SK-N-SH (cell line): ENCODE data around the gene LINGO3. TPM values are rescaled to one million over a fixed set of nuclear protein-coding genes. Genes with fewer than 3 reads are reported as not detected.

ENCODE experiments used
- CTCF ChIA-PET: fragments of 300-600, 350-600 bp; formaldehyde crosslinking; extraction: SDS; loops from one replicate; lab custom pipeline; 2021; lab: Yijun Ruan, JAX
- POLR2A ChIA-PET: fragments of 350-600 bp; sonication (Branson Sonifier 250); formaldehyde crosslinking; extraction: SDS; loops from one replicate; lab custom pipeline; 2020; ENCODE audit warnings: antibody characterized with exemption, inconsistent platforms; lab: Yijun Ruan, JAX
- DNase-seq: peaks from one replicate; pipeline ENCODE4 v3.0.0; 2012
- H2AFZ ChIP-seq: fragments of 200-600 bp; sonication (generic); 2 replicates; pipeline ENCODE4 v1.8.1; 2016; ENCODE audit warnings: antibody characterized with exemption, mild to moderate bottlenecking, low read depth
- H3F3A ChIP-seq: fragments of 200-600 bp; sonication (generic); replicated peaks from 2 replicates; pipeline ENCODE3; 2016; ENCODE audit warnings: antibody characterized with exemption, mild to moderate bottlenecking; ENCODE audit not compliant: insufficient read depth
- H3K27ac ChIP-seq, 2 experiments: fragments of 200-500 bp in 1 of 2; fragments of 200-600 bp in 1 of 2; sonication (Bioruptor generic) in 1 of 2; sonication (generic), shearing (Covaris generic) in 1 of 2; 2 replicates each; pipeline versions ENCODE4 v1.5.1 to v1.6.1; 2014 to 2016; ENCODE audit warnings: low read depth in 2 of 2, inconsistent platforms in 1 of 2, low read length in 1 of 2, mild to moderate bottlenecking in 1 of 2, mixed read lengths in 1 of 2
- H3K27me3 ChIP-seq: fragments of 200-600 bp; sonication (generic), shearing (Covaris generic); 2 replicates; pipeline ENCODE4 v1.6.1; 2016; ENCODE audit warnings: mixed run types; ENCODE audit not compliant: insufficient read depth
- H3K36me3 ChIP-seq, 2 experiments: fragments of 200-500 bp in 1 of 2; fragments of 200-600 bp in 1 of 2; sonication (Bioruptor generic) in 1 of 2; sonication (generic) in 1 of 2; replicated peaks in 1 of 2; 2 replicates each; pipeline versions ENCODE3 to v1.5.1; 2014 to 2016; ENCODE audit warnings: low read length in 1 of 2, mild to moderate bottlenecking in 1 of 2; ENCODE audit not compliant: insufficient read depth in 2 of 2, control insufficient read depth in 1 of 2
- H3K4me1 ChIP-seq, 2 experiments: fragments of 200-500 bp in 1 of 2; fragments of 200-600 bp in 1 of 2; sonication (Bioruptor generic) in 1 of 2; sonication (generic), shearing (Covaris generic) in 1 of 2; 2 replicates each; pipeline versions ENCODE4 v1.5.1 to v1.6.1; 2014 to 2016; ENCODE audit warnings: low read depth in 1 of 2, low read length in 1 of 2, mixed run types in 1 of 2; ENCODE audit not compliant: insufficient read depth in 2 of 2, control insufficient read depth in 1 of 2
- H3K4me2 ChIP-seq: fragments of 200-600 bp; sonication (generic), shearing (Covaris generic); 2 replicates; pipeline ENCODE4 v1.6.1; 2017; ENCODE audit warnings: mixed run types
- H3K4me3 ChIP-seq, 2 experiments: fragments of 200-500 bp in 1 of 2; fragments of 200-600 bp in 1 of 2; sonication (Bioruptor generic) in 1 of 2; sonication (generic), shearing (Covaris generic) in 1 of 2; 2 replicates each; pipeline versions ENCODE4 v1.5.1 to v1.8.1; 2014 to 2016; ENCODE audit warnings: low read depth in 2 of 2, inconsistent platforms in 1 of 2, low read length in 1 of 2, mild to moderate bottlenecking in 1 of 2, mixed read lengths in 1 of 2, moderate library complexity in 1 of 2
- H3K79me2 ChIP-seq: fragments of 200-600 bp; sonication (generic); 2 replicates; pipeline ENCODE4 v1.8.1; 2017; ENCODE audit warnings: mild to moderate bottlenecking; ENCODE audit not compliant: insufficient read depth
- H3K9ac ChIP-seq: fragments of 200-600 bp; sonication (generic); 2 replicates; pipeline ENCODE4 v1.6.1; 2017; ENCODE audit warnings: mixed run types
- H3K9me2 ChIP-seq: fragments of 200-600 bp; sonication (generic); 2 replicates; pipeline ENCODE4 v1.6.1; 2017; ENCODE audit warnings: mixed run types
- H3K9me3 ChIP-seq: fragments of 200-600 bp; sonication (generic); 2 replicates; pipeline ENCODE4 v1.6.1; 2017; ENCODE audit warnings: mixed run types, mild to moderate bottlenecking, moderate library complexity
- H4K20me1 ChIP-seq: fragments of 200-600 bp; sonication (generic); 2 replicates; pipeline ENCODE4 v1.6.1; 2017; ENCODE audit warnings: mild to moderate bottlenecking, mixed run types; ENCODE audit not compliant: insufficient read depth
- FOXJ3 ChIP-seq: sonication (generic); formaldehyde crosslinking; IDR thresholded peaks from 2 replicates; pipeline ENCODE4 v1.5.1; 2020; ENCODE audit warnings: mild to moderate bottlenecking, missing genetic modification reagents
- FOXM1 ChIP-seq: IDR thresholded peaks from 2 replicates; pipeline ENCODE4 v1.4.0; 2012; ENCODE audit warnings: low read depth, mild to moderate bottlenecking
- GABPA ChIP-seq: IDR thresholded peaks from 2 replicates; pipeline ENCODE4 v1.4.0; 2012; ENCODE audit warnings: low read depth, mild to moderate bottlenecking
- MXI1 ChIP-seq: IDR thresholded peaks from 2 replicates; pipeline ENCODE4 v1.6.1; 2012; ENCODE audit warnings: mild to moderate bottlenecking, low read depth, low read length, improper control_type of control experiment
- NFIC ChIP-seq: IDR thresholded peaks from 2 replicates; pipeline ENCODE4 v1.4.0; 2012; ENCODE audit warnings: borderline replicate concordance
- NRF1 ChIP-seq: IDR thresholded peaks from 2 replicates; pipeline ENCODE4 v1.6.1; 2012; ENCODE audit warnings: low read depth, mild to moderate bottlenecking, low read length
- RCOR1 ChIP-seq: fragments of 150-350 bp; IDR thresholded peaks from 2 replicates; pipeline ENCODE4 v1.6.1; 2017; ENCODE audit warnings: antibody characterized with exemption, low read length
- RFX5 ChIP-seq: IDR thresholded peaks from 2 replicates; pipeline ENCODE4 v1.6.1; 2012; ENCODE audit warnings: mild to moderate bottlenecking, improper control_type of control experiment, low read length
- RXRA ChIP-seq: IDR thresholded peaks from 2 replicates; pipeline ENCODE4 v1.4.0; 2012; ENCODE audit warnings: low read depth, mild to moderate bottlenecking, borderline replicate concordance
- SMC3 ChIP-seq: IDR thresholded peaks from 2 replicates; pipeline ENCODE4 v1.6.1; 2012; ENCODE audit warnings: low read depth, low read length, improper control_type of control experiment
- TAF1 ChIP-seq: IDR thresholded peaks from 2 replicates; pipeline ENCODE4 v1.6.1; 2012; ENCODE audit warnings: low read depth, mild to moderate bottlenecking, low read length, moderate library complexity, borderline replicate concordance
- TCF12 ChIP-seq: IDR thresholded peaks from 2 replicates; pipeline ENCODE4 v1.4.0; 2012
- YY1 ChIP-seq: IDR thresholded peaks from 2 replicates; pipeline ENCODE4 v1.4.0; 2012; ENCODE audit warnings: low read depth, mild to moderate bottlenecking
- WGBS: methylation state at CpG from one replicate; pipeline ENCODE4 v1.1.6; 2017; ENCODE audit warnings: low lambda C conversion rate; 5-methylcytosine and 5-hydroxymethylcytosine counted together
- polyA plus RNA-seq, 3 experiments: library from polyadenylated mRNA; depleted of rRNA; stranded (reverse); fragments of >200 nt; gene quantifications; 2 replicates each; pipeline ENCODE4 v1.2.3, GENCODE V29; 2012
- TF ChIP-seq, protein P1 (sequence below): IDR thresholded peaks from 2 replicates; pipeline ENCODE4 v1.4.0; 2012; ENCODE audit warnings: low read depth, borderline replicate concordance
- TF ChIP-seq, protein P2 (sequence below): fragments of 150-350 bp; IDR thresholded peaks from 2 replicates; pipeline ENCODE4 v1.6.1; 2016; ENCODE audit warnings: mild to moderate bottlenecking, low read depth, low read length
- TF ChIP-seq, protein P3 (sequence below): fragments of 200-600 bp; sonication (generic); IDR thresholded peaks from 2 replicates; pipeline ENCODE4 v1.6.1; 2017; ENCODE audit warnings: antibody characterized with exemption, mild to moderate bottlenecking, moderate library complexity
- TF ChIP-seq, protein P4 (sequence below): IDR thresholded peaks from 2 replicates; pipeline ENCODE4 v1.4.0; 2012; ENCODE audit warnings: low read depth
- TF ChIP-seq, protein P5 (sequence below): fragments of 150-350 bp; IDR thresholded peaks from 2 replicates; pipeline ENCODE4 v1.6.1; 2017; ENCODE audit warnings: antibody characterized with exemption, low read length, low read depth, borderline replicate concordance
- TF ChIP-seq, protein P6 (sequence below): IDR thresholded peaks from 2 replicates; pipeline ENCODE4 v1.6.1; 2012; ENCODE audit warnings: mild to moderate bottlenecking, low read depth, low read length, moderate library complexity
- TF ChIP-seq, protein P7 (sequence below): IDR thresholded peaks from 2 replicates; pipeline ENCODE4; 2012

The LINGO3 gene
- polyA plus RNA-seq, 1 of the 3 experiments (the other 2 are of a cell fraction) = not detected

DNA sequence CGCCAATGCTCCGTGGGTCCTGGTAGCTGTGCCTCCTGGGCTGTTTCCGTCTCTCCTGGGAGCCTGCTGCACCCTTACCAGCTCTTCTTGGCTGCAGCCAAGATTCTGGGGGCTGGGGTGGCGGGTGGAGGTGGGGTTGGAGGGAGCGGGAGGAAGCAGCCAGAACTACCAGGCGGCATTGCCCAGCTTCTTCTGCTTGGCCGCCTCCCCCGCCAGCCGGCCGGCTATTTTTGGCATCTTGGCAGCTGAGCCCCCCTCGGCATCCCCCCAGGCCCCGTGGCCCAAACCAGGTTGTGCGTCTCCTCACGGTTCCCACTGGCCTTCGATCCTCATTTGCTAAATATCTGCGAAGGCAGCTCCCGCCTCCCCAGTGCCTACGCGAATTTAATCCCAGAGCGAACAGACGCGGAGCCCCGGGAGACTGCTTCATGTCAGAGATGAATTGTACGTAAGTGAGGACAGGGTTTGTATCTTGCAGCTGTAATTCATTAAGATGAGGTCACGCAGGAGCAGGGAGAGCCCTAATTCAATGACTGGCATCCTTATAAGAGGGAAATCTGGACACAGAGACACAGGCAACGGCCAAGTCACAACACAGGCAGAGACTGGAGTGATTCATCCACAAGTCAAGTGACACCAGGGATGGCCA, 13.1 kb downstream of the LINGO3 start:
- POLR2A ChIA-PET = interaction anchor here (0.8 to 1.8 kb wide), 5 partner anchors 10 to 64 kb away, joined by 3 to 6 read pairs (median 4); no protein-coding TSS in a partner anchor
- peak; percentile 93 for DNase-seq
- H2AFZ ChIP-seq = no peak overlapping the region
- TF ChIP-seq NFIC = peak; percentile 57
- no peak for TF ChIP-seq FOXM1
- no peak for TF ChIP-seq NRF1
- TF ChIP-seq GABPA = no peak
- no peak for TF ChIP-seq TAF1
- peak; percentile 90 for TF ChIP-seq FOXJ3 (CRISPR knock-in tag)
- 0 out of 2 replicates have a peak, but pooled peaks have one; percentile 21 for TF ChIP-seq MXI1
- no peak for TF ChIP-seq RFX5
- TF ChIP-seq, protein P1, sequence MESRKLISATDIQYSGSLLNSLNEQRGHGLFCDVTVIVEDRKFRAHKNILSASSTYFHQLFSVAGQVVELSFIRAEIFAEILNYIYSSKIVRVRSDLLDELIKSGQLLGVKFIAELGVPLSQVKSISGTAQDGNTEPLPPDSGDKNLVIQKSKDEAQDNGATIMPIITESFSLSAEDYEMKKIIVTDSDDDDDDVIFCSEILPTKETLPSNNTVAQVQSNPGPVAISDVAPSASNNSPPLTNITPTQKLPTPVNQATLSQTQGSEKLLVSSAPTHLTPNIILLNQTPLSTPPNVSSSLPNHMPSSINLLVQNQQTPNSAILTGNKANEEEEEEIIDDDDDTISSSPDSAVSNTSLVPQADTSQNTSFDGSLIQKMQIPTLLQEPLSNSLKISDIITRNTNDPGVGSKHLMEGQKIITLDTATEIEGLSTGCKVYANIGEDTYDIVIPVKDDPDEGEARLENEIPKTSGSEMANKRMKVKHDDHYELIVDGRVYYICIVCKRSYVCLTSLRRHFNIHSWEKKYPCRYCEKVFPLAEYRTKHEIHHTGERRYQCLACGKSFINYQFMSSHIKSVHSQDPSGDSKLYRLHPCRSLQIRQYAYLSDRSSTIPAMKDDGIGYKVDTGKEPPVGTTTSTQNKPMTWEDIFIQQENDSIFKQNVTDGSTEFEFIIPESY = peak; percentile 60; the same call in 1 of the 2 replicates
- no peak for TF ChIP-seq YY1
- TF ChIP-seq, protein P2, sequence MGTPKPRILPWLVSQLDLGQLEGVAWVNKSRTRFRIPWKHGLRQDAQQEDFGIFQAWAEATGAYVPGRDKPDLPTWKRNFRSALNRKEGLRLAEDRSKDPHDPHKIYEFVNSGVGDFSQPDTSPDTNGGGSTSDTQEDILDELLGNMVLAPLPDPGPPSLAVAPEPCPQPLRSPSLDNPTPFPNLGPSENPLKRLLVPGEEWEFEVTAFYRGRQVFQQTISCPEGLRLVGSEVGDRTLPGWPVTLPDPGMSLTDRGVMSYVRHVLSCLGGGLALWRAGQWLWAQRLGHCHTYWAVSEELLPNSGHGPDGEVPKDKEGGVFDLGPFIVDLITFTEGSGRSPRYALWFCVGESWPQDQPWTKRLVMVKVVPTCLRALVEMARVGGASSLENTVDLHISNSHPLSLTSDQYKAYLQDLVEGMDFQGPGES = no peak
- TF ChIP-seq, protein P3, sequence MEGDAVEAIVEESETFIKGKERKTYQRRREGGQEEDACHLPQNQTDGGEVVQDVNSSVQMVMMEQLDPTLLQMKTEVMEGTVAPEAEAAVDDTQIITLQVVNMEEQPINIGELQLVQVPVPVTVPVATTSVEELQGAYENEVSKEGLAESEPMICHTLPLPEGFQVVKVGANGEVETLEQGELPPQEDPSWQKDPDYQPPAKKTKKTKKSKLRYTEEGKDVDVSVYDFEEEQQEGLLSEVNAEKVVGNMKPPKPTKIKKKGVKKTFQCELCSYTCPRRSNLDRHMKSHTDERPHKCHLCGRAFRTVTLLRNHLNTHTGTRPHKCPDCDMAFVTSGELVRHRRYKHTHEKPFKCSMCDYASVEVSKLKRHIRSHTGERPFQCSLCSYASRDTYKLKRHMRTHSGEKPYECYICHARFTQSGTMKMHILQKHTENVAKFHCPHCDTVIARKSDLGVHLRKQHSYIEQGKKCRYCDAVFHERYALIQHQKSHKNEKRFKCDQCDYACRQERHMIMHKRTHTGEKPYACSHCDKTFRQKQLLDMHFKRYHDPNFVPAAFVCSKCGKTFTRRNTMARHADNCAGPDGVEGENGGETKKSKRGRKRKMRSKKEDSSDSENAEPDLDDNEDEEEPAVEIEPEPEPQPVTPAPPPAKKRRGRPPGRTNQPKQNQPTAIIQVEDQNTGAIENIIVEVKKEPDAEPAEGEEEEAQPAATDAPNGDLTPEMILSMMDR = no peak
- TF ChIP-seq SMC3 = no peak
- TF ChIP-seq, protein P4, sequence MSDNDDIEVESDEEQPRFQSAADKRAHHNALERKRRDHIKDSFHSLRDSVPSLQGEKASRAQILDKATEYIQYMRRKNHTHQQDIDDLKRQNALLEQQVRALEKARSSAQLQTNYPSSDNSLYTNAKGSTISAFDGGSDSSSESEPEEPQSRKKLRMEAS = no peak
- peak; percentile 80; the same call in 1 of the 2 replicates for TF ChIP-seq RXRA
- peak; percentile 99 for TF ChIP-seq TCF12
- TF ChIP-seq RCOR1 = peak; percentile 95
- TF ChIP-seq, protein P5, sequence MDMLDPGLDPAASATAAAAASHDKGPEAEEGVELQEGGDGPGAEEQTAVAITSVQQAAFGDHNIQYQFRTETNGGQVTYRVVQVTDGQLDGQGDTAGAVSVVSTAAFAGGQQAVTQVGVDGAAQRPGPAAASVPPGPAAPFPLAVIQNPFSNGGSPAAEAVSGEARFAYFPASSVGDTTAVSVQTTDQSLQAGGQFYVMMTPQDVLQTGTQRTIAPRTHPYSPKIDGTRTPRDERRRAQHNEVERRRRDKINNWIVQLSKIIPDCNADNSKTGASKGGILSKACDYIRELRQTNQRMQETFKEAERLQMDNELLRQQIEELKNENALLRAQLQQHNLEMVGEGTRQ = no peak
- TF ChIP-seq, protein P6, sequence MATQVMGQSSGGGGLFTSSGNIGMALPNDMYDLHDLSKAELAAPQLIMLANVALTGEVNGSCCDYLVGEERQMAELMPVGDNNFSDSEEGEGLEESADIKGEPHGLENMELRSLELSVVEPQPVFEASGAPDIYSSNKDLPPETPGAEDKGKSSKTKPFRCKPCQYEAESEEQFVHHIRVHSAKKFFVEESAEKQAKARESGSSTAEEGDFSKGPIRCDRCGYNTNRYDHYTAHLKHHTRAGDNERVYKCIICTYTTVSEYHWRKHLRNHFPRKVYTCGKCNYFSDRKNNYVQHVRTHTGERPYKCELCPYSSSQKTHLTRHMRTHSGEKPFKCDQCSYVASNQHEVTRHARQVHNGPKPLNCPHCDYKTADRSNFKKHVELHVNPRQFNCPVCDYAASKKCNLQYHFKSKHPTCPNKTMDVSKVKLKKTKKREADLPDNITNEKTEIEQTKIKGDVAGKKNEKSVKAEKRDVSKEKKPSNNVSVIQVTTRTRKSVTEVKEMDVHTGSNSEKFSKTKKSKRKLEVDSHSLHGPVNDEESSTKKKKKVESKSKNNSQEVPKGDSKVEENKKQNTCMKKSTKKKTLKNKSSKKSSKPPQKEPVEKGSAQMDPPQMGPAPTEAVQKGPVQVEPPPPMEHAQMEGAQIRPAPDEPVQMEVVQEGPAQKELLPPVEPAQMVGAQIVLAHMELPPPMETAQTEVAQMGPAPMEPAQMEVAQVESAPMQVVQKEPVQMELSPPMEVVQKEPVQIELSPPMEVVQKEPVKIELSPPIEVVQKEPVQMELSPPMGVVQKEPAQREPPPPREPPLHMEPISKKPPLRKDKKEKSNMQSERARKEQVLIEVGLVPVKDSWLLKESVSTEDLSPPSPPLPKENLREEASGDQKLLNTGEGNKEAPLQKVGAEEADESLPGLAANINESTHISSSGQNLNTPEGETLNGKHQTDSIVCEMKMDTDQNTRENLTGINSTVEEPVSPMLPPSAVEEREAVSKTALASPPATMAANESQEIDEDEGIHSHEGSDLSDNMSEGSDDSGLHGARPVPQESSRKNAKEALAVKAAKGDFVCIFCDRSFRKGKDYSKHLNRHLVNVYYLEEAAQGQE = peak; percentile 43; the same call in 1 of the 2 replicates
- TF ChIP-seq, protein P7, sequence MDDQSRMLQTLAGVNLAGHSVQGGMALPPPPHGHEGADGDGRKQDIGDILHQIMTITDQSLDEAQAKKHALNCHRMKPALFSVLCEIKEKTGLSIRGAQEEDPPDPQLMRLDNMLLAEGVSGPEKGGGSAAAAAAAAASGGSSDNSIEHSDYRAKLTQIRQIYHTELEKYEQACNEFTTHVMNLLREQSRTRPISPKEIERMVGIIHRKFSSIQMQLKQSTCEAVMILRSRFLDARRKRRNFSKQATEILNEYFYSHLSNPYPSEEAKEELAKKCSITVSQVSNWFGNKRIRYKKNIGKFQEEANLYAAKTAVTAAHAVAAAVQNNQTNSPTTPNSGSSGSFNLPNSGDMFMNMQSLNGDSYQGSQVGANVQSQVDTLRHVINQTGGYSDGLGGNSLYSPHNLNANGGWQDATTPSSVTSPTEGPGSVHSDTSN = peak; percentile 93

More for the DNA sequence above, 13.1 kb downstream of the LINGO3 start:
- CTCF ChIA-PET = interaction anchor here (0.8 to 4.7 kb wide), 16 partner anchors 8 to 102 kb away, joined by 3 to 53 read pairs (median 4); partner anchors contain the start of genes LINGO3, LSM7, SF3A2 and SPPL2B
- H3K9me3 ChIP-seq = no peaks in the 10 kb centered on the region
- peaks cover 14% of the 10 kb centered on the region; the same call in 1 of the 2 replicates for H4K20me1 ChIP-seq
- no peak overlapping the region for H3K9ac ChIP-seq
- no peaks in the 10 kb centered on the region for H3K36me3 ChIP-seq
- H3K4me3 ChIP-seq = peak overlapping the region; percentile 15 to 58
- peaks cover 28% of the 10 kb centered on the region for H3F3A ChIP-seq
- H3K4me1 ChIP-seq = peaks cover 4 to 26% of the 10 kb centered on the region in 2 experiments; a peak in 1 of 4 replicates
- H3K27me3 ChIP-seq = peaks cover 24% of the 10 kb centered on the region
- peak overlapping the region; percentile 82 for H3K4me2 ChIP-seq
- H3K27ac ChIP-seq = peak overlapping the region; percentile 7 to 64; a peak in 2 of 4 replicates
- 7% methylated on average over 20 of the region's 26 CpGs for WGBS
- no peaks in the 10 kb centered on the region for H3K9me2 ChIP-seq
- no peaks in the 10 kb centered on the region for H3K79me2 ChIP-seq
